SK-N-SH (cell line): ENCODE data around the gene SMYD2. TPM values are rescaled to one million over a fixed set of nuclear protein-coding genes. Genes with fewer than 3 reads are reported as not detected.

Source experiments
- CTCF ChIA-PET: fragments of 300-600, 350-600 bp; formaldehyde crosslinking; extraction: SDS; loops from one replicate; lab custom pipeline; 2021; lab: Yijun Ruan, JAX
- POLR2A ChIA-PET: fragments of 350-600 bp; sonication (Branson Sonifier 250); formaldehyde crosslinking; extraction: SDS; loops from one replicate; lab custom pipeline; 2020; ENCODE audit warnings: antibody characterized with exemption, inconsistent platforms; lab: Yijun Ruan, JAX
- DNase-seq: peaks from one replicate; pipeline ENCODE4 v3.0.0; 2012
- H2AFZ ChIP-seq: fragments of 200-600 bp; sonication (generic); 2 replicates; pipeline ENCODE4 v1.8.1; 2016; ENCODE audit warnings: antibody characterized with exemption, mild to moderate bottlenecking, low read depth
- H3F3A ChIP-seq: fragments of 200-600 bp; sonication (generic); replicated peaks from 2 replicates; pipeline ENCODE3; 2016; ENCODE audit warnings: antibody characterized with exemption, mild to moderate bottlenecking; ENCODE audit not compliant: insufficient read depth
- H3K27ac ChIP-seq, 2 experiments: fragments of 200-500 bp in 1 of 2; fragments of 200-600 bp in 1 of 2; sonication (Bioruptor generic) in 1 of 2; sonication (generic), shearing (Covaris generic) in 1 of 2; 2 replicates each; pipeline versions ENCODE4 v1.5.1 to v1.6.1; 2014 to 2016; ENCODE audit warnings: low read depth in 2 of 2, inconsistent platforms in 1 of 2, low read length in 1 of 2, mild to moderate bottlenecking in 1 of 2, mixed read lengths in 1 of 2
- H3K27me3 ChIP-seq: fragments of 200-600 bp; sonication (generic), shearing (Covaris generic); 2 replicates; pipeline ENCODE4 v1.6.1; 2016; ENCODE audit warnings: mixed run types; ENCODE audit not compliant: insufficient read depth
- H3K36me3 ChIP-seq, 2 experiments: fragments of 200-500 bp in 1 of 2; fragments of 200-600 bp in 1 of 2; sonication (Bioruptor generic) in 1 of 2; sonication (generic) in 1 of 2; replicated peaks in 1 of 2; 2 replicates each; pipeline versions ENCODE3 to v1.5.1; 2014 to 2016; ENCODE audit warnings: low read length in 1 of 2, mild to moderate bottlenecking in 1 of 2; ENCODE audit not compliant: insufficient read depth in 2 of 2, control insufficient read depth in 1 of 2
- H3K4me1 ChIP-seq, 2 experiments: fragments of 200-500 bp in 1 of 2; fragments of 200-600 bp in 1 of 2; sonication (Bioruptor generic) in 1 of 2; sonication (generic), shearing (Covaris generic) in 1 of 2; 2 replicates each; pipeline versions ENCODE4 v1.5.1 to v1.6.1; 2014 to 2016; ENCODE audit warnings: low read depth in 1 of 2, low read length in 1 of 2, mixed run types in 1 of 2; ENCODE audit not compliant: insufficient read depth in 2 of 2, control insufficient read depth in 1 of 2
- H3K4me2 ChIP-seq: fragments of 200-600 bp; sonication (generic), shearing (Covaris generic); 2 replicates; pipeline ENCODE4 v1.6.1; 2017; ENCODE audit warnings: mixed run types
- H3K4me3 ChIP-seq, 2 experiments: fragments of 200-500 bp in 1 of 2; fragments of 200-600 bp in 1 of 2; sonication (Bioruptor generic) in 1 of 2; sonication (generic), shearing (Covaris generic) in 1 of 2; 2 replicates each; pipeline versions ENCODE4 v1.5.1 to v1.8.1; 2014 to 2016; ENCODE audit warnings: low read depth in 2 of 2, inconsistent platforms in 1 of 2, low read length in 1 of 2, mild to moderate bottlenecking in 1 of 2, mixed read lengths in 1 of 2, moderate library complexity in 1 of 2
- H3K79me2 ChIP-seq: fragments of 200-600 bp; sonication (generic); 2 replicates; pipeline ENCODE4 v1.8.1; 2017; ENCODE audit warnings: mild to moderate bottlenecking; ENCODE audit not compliant: insufficient read depth
- H3K9ac ChIP-seq: fragments of 200-600 bp; sonication (generic); 2 replicates; pipeline ENCODE4 v1.6.1; 2017; ENCODE audit warnings: mixed run types
- H3K9me2 ChIP-seq: fragments of 200-600 bp; sonication (generic); 2 replicates; pipeline ENCODE4 v1.6.1; 2017; ENCODE audit warnings: mixed run types
- H3K9me3 ChIP-seq: fragments of 200-600 bp; sonication (generic); 2 replicates; pipeline ENCODE4 v1.6.1; 2017; ENCODE audit warnings: mixed run types, mild to moderate bottlenecking, moderate library complexity
- H4K20me1 ChIP-seq: fragments of 200-600 bp; sonication (generic); 2 replicates; pipeline ENCODE4 v1.6.1; 2017; ENCODE audit warnings: mild to moderate bottlenecking, mixed run types; ENCODE audit not compliant: insufficient read depth
- CHD2 ChIP-seq: fragments of 150-350 bp; IDR thresholded peaks from 2 replicates; pipeline ENCODE4 v1.6.1; 2018; ENCODE audit warnings: low read length; ENCODE audit not compliant: partially characterized antibody
- ELF1 ChIP-seq: IDR thresholded peaks from 2 replicates; pipeline ENCODE4 v1.4.0; 2012
- EP300 ChIP-seq, 2 experiments: IDR thresholded peaks; 2 replicates each; pipeline versions ENCODE4 v1.4.0 to v1.6.1; 2012; ENCODE audit warnings: borderline replicate concordance in 1 of 2, low read depth in 1 of 2, low read length in 1 of 2
- EZH2phosphoT487 ChIP-seq: fragments of 200-600 bp; sonication (generic); IDR thresholded peaks from 2 replicates; pipeline ENCODE4 v1.6.1; 2017; ENCODE audit warnings: low read depth, mixed run types, mild to moderate bottlenecking, antibody characterized with exemption, moderate library complexity, borderline replicate concordance
- FOXJ3 ChIP-seq: sonication (generic); formaldehyde crosslinking; IDR thresholded peaks from 2 replicates; pipeline ENCODE4 v1.5.1; 2020; ENCODE audit warnings: mild to moderate bottlenecking, missing genetic modification reagents
- GABPA ChIP-seq: IDR thresholded peaks from 2 replicates; pipeline ENCODE4 v1.4.0; 2012; ENCODE audit warnings: low read depth, mild to moderate bottlenecking
- IRF3 ChIP-seq: fragments of 150-350 bp; IDR thresholded peaks from 2 replicates; pipeline ENCODE4 v1.6.1; 2016; ENCODE audit warnings: mild to moderate bottlenecking, low read depth, low read length
- JUND ChIP-seq: IDR thresholded peaks from 2 replicates; pipeline ENCODE4 v1.4.0; 2012
- MAX ChIP-seq: IDR thresholded peaks from 2 replicates; pipeline ENCODE4 v1.4.0; 2012; ENCODE audit warnings: low read depth
- MEF2A ChIP-seq: IDR thresholded peaks from 2 replicates; pipeline ENCODE4 v1.4.0; 2012; ENCODE audit warnings: low read depth, borderline replicate concordance
- PBX3 ChIP-seq: IDR thresholded peaks from 2 replicates; pipeline ENCODE4; 2012
- POLR2AphosphoS5 ChIP-seq: IDR thresholded peaks from 2 replicates; pipeline ENCODE4 v1.6.1; 2012; ENCODE audit warnings: low read depth, low read length
- REST ChIP-seq: IDR thresholded peaks from 2 replicates; pipeline ENCODE4 v1.6.1; 2012; ENCODE audit warnings: mild to moderate bottlenecking, low read depth, low read length, moderate library complexity
- RFX5 ChIP-seq: IDR thresholded peaks from 2 replicates; pipeline ENCODE4 v1.6.1; 2012; ENCODE audit warnings: mild to moderate bottlenecking, improper control_type of control experiment, low read length
- USF1 ChIP-seq: IDR thresholded peaks from 2 replicates; pipeline ENCODE4 v1.4.0; 2012; ENCODE audit warnings: low read depth, borderline replicate concordance
- ZBTB33 ChIP-seq: IDR thresholded peaks from 2 replicates; pipeline ENCODE4 v1.4.0; 2012; ENCODE audit warnings: low read depth, borderline replicate concordance
- WGBS: methylation state at CpG from one replicate; pipeline ENCODE4 v1.1.6; 2017; ENCODE audit warnings: low lambda C conversion rate; 5-methylcytosine and 5-hydroxymethylcytosine counted together
- polyA plus RNA-seq, 3 experiments: library from polyadenylated mRNA; depleted of rRNA; stranded (reverse); fragments of >200 nt; gene quantifications; 2 replicates each; pipeline ENCODE4 v1.2.3, GENCODE V29; 2012

Gene SMYD2
- polyA plus RNA-seq, 1 of the 3 experiments (the other 2 are of a cell fraction) = 23.1 TPM

GRCh38 chr1:214244841-214245240, 36.1 kb upstream of the SMYD2 start:
- Histone ChIP-seq H2AFZ (no peak overlapping the region), H3K27me3 (no peaks in the 10 kb centered on the region), H3K4me1 (no peaks in the 10 kb centered on the region), H3K9me2 (no peaks in the 10 kb centered on the region), H3K9me3 (no peaks in the 10 kb centered on the region), H4K20me1 (no peaks in the 10 kb centered on the region), H3K79me2 (no peaks in the 10 kb centered on the region), H3K4me3 (no peak overlapping the region), H3K4me2 (no peak overlapping the region), H3F3A (no peaks in the 10 kb centered on the region), H3K36me3 (no peaks in the 10 kb centered on the region), H3K27ac (no peak overlapping the region), H3K9ac (no peak overlapping the region)
- 55% methylated on average over 2 of the region's 2 CpGs for whole genome bisulfite sequencing
- CTCF ChIA-PET = interaction anchor here (1.2 to 2.4 kb wide), 2 partner anchors 16 to 88 kb away, joined by 6 to 16 read pairs; no protein-coding TSS in a partner anchor
- TF ChIP-seq CHD2 = no peak
- TF ChIP-seq REST = no peak
- TF ChIP-seq IRF3 = no peak
- no peak for TF ChIP-seq JUND
- no peak for TF ChIP-seq MAX
- TF ChIP-seq USF1 = no peak
- no peak for TF ChIP-seq GABPA
- TF ChIP-seq RFX5 = no peak
- TF ChIP-seq ELF1 = no peak
- no peak for TF ChIP-seq FOXJ3
- TF ChIP-seq EZH2phosphoT487 = no peak
- TF ChIP-seq MEF2A = no peak
- TF ChIP-seq EP300 (IDR thresholded peaks at IDR 0.05; ENCODE audit: borderline replicate concordance in 1 of 2, low read depth in 1 of 2, low read length in 1 of 2) = no peak
- TF ChIP-seq ZBTB33 = no peak
- TF ChIP-seq POLR2AphosphoS5 = no peak
- no peak for TF ChIP-seq PBX3
- no peak for DNase-seq
- POLR2A ChIA-PET = no interaction called here
